ENCODE results near the gene DCTN1. TPM values are rescaled to one million over a fixed set of nuclear protein-coding genes. Genes with fewer than 3 reads are reported as not detected.
"Not testable (repeated sequence)": the region's sequence is repeated elsewhere in the genome, so short reads cannot be mapped to it uniquely, and the experiment has no call there.

DCTN1 gene
- polyA plus RNA-seq, 1 of the 3 experiments (the other 2 are of a cell fraction): 91.1 TPM

- TF ChIP-seq, protein P1, sequence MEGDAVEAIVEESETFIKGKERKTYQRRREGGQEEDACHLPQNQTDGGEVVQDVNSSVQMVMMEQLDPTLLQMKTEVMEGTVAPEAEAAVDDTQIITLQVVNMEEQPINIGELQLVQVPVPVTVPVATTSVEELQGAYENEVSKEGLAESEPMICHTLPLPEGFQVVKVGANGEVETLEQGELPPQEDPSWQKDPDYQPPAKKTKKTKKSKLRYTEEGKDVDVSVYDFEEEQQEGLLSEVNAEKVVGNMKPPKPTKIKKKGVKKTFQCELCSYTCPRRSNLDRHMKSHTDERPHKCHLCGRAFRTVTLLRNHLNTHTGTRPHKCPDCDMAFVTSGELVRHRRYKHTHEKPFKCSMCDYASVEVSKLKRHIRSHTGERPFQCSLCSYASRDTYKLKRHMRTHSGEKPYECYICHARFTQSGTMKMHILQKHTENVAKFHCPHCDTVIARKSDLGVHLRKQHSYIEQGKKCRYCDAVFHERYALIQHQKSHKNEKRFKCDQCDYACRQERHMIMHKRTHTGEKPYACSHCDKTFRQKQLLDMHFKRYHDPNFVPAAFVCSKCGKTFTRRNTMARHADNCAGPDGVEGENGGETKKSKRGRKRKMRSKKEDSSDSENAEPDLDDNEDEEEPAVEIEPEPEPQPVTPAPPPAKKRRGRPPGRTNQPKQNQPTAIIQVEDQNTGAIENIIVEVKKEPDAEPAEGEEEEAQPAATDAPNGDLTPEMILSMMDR (IDR thresholded peaks at IDR 0.05): no peak
- no peak for TF ChIP-seq RXRA (IDR thresholded peaks at IDR 0.05; ENCODE audit: borderline replicate concordance, low read depth)
- no peak for TF ChIP-seq ZBTB33 (IDR thresholded peaks at IDR 0.05; ENCODE audit: borderline replicate concordance, low read depth)
- no peak for TF ChIP-seq GATA2 (CRISPR knock-in tag; IDR thresholded peaks at IDR 0.05)
- peak; percentile 70; the same call in 1 of the 2 replicates for TF ChIP-seq YY1 (IDR thresholded peaks at IDR 0.05; ENCODE audit: low read depth)
- no peak; the same call in 1 of the 2 replicates for TF ChIP-seq RCOR1 (IDR thresholded peaks at IDR 0.05; ENCODE audit: low read length)
- TF ChIP-seq, protein P2, sequence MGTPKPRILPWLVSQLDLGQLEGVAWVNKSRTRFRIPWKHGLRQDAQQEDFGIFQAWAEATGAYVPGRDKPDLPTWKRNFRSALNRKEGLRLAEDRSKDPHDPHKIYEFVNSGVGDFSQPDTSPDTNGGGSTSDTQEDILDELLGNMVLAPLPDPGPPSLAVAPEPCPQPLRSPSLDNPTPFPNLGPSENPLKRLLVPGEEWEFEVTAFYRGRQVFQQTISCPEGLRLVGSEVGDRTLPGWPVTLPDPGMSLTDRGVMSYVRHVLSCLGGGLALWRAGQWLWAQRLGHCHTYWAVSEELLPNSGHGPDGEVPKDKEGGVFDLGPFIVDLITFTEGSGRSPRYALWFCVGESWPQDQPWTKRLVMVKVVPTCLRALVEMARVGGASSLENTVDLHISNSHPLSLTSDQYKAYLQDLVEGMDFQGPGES (IDR thresholded peaks at IDR 0.05; ENCODE audit: low read depth, low read length): no peak
These were observed 41.2 kb upstream of the DCTN1 start, which contains the start of the genes C2orf81 and WDR54 (continued) for GRCh38 chr2:74421221-74421870.

- whole genome bisulfite sequencing (ENCODE audit: low lambda C conversion rate): 52% methylated on average over 19 of the region's 19 CpGs
- not testable (repeated sequence) for H3K36me3 ChIP-seq (replicated peaks in 1 of 2; ENCODE audit: control insufficient read depth in 1 of 2, insufficient read depth in 2 of 2, low read length in 1 of 2); H3K79me2 ChIP-seq (ENCODE audit: insufficient read depth); H3K27me3 ChIP-seq (ENCODE audit: insufficient read depth); H3F3A ChIP-seq (replicated peaks; ENCODE audit: insufficient read depth); H3K9me2 ChIP-seq; H3K9me3 ChIP-seq; H4K20me1 ChIP-seq (ENCODE audit: insufficient read depth); DNase-seq
- H2AFZ ChIP-seq (ENCODE audit: low read depth): peak overlapping the region; percentile 81; the same call in 1 of the 2 replicates
- CTCF ChIA-PET: interaction anchor here (0.7 to 3.8 kb wide), 7 partner anchors 8 to 171 kb away, joined by 3 to 22 read pairs (median 4); no protein-coding TSS in a partner anchor
- peak overlapping the region; percentile 82 to 94 for H3K27ac ChIP-seq (ENCODE audit: low read depth in 2 of 2, low read length in 1 of 2)
- POLR2A ChIA-PET: interaction anchor here (0.7 to 3.1 kb wide), 13 partner anchors 8 to 242 kb away, joined by 3 to 28 read pairs (median 4); partner anchors contain the start of genes CCDC142, DCTN1, INO80B and MOB1A
- peak overlapping the region; percentile 81 for H3K9ac ChIP-seq
- H3K4me3 ChIP-seq (ENCODE audit: low read depth in 2 of 2, low read length in 1 of 2): peak overlapping the region; percentile 87
- H3K4me2 ChIP-seq: peak overlapping the region; percentile 75
- H3K4me1 ChIP-seq (ENCODE audit: control insufficient read depth in 1 of 2, insufficient read depth in 2 of 2, low read depth in 1 of 2, low read length in 1 of 2): peaks cover 0 to 16% of the 10 kb centered on the region in 2 experiments; a peak in 1 of 4 replicates
These were observed 40.5 kb upstream of the DCTN1 start for GRCh38 chr2:74420443-74421103.
